Measurements from ENCODE around the gene MEGF6.

Gene MEGF6

DNA sequence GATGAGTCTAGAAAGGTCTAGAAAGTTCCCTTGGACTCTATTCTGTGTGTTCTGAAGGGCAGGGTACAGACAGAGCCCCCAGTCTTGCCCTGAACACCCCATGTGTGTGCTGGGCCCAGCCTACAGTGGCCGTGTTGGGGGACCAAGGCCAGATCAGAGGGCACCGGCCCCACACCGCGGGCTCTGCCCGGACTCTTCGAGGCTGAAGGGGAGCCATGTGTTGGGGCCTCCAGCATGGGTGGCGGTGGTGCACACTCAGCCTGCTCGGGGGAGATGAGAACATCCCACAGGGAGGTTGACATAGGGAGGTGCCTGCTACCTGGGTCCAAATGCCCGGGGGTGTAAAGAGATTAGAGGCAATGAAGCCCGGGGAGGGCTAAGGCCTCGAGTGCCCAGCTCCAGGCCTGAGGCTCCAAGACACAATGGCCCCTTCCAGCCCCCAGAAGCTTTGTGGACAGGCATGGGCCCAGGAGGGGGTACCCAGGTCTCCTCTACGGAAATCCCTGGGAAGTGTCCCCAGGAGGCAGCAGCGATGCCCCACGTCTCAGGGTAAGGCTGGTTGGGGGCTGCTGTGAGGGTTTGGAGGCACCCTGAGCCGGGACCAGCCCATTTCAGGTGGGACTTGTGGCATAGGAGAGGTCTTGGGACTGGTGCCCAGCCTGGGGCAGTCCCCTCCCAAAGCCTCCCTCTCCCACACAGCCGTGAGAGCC, 144.8 kb downstream of the MEGF6 start:
- DNase-seq, result no peak

DNA sequence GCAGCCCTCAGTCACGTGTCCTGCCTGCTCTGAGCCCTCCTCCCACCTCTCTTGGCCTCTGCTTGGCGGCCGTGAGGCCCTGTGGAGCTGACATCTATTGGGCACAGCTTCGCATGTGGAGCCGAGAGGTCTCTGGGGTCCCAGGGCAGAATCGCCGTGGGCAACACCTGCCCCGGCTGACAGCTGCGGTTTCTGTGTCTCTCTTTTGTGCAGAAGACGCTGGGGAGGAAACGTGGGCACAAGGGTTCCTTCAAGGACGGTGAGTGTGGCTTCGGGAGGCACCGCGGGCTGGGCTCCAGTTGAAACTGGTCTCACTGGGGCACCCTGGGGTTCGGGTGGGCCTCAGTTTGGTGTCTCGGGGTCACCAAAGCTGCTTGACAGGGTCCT, 145.4 kb downstream of the MEGF6 start:
- DNase-seq, result no peak

DNA sequence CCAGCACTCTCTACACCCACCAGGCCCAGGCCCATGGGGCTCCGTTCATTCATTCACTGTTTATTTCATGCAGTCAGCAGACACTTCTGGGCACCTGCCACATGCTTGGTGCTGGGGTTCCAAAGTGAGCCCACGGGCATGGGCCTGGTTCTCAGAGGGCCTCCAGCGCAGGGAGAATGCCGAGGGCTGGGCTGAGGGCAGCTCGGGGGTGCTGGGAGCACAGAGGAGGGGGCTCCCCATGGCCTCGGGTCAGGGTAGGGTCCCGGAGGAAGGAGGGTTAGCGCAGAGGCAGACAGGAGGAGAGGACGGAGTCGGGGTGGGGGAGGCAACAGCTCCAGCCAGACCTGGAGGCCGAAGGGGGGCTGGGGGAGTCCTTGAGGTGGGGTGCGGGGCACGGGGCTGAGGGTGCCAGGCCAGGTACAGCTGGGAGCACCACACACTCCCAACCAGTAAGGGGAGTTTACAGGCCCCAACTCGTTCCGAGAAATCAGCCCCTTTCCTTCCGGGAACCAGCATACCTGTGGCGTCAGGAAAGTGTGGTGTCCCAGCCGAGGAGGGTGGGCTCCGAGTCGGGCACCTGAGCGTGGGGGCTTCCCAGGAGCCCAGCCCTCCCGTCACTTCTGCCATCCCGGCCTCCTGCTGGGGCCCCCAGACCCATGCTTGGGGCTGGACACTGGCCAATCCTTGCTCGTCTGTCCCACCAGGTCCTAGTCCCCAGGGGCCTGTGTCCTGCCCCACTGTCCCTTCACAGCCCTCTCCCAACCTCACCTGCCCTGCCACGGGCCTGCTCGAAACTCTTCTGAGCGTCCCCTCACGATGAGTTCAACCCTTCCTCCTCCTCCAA, 146.0 kb downstream of the MEGF6 start:
- no peak for DNase-seq

DNA sequence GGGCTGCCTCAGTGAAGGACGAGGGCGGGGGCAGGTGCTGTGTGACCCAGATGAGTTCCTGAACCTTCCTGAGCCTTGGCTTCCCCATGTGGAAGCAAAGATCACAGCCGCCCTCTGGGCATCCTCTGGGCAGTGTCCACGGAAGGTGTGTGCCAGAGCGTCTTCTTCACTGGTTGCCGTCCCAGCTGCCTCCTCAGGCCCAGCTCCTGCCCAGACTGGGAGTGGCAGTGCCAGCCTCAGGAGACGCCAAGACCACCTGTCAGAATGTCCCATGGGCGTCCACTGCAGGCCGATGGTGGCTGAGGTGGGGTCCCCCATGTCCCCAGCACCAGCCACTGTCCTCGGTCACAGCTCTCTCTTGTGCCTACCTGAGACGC, 146.7 kb downstream of the MEGF6 start:
- DNase-seq, result no peak

DNA sequence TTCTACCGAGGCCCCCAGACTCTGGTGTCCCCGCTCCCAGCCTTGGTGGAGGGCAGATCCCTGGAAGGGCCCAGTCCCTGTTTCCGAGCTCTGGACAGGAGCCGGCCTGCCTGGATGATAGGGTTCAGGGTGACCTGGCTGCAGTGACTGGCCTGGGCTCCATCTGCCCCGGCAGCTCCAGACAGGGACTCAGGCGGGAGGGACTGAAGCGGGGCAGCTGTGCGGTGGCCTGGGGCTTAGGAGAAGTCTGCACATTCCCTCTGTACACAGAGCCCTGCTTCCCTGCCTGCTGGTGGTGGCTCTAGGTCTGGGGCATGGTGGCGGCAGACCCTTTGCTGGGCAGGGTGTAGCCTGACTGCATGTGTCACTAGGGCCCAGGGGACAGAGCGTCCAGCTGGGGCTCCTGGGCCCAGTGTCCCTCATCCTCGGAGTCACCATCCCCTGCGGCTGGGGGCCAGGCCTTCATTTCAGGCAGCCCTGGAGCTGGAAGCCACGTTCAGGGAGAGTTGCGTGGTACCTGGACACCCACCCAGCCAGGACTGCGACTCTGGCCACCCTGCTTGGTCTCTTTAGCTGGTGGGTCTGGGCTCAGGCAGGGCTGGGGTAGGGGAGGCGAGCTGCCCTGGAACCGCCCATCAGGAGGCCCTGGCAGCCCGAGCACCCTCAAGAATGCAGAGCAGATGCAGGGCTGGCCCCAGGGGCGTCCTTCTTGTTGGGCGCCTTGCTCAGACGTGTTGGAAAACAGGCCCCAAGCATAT, 147.2 kb downstream of the MEGF6 start:
- DNase-seq, result no peak

DNA sequence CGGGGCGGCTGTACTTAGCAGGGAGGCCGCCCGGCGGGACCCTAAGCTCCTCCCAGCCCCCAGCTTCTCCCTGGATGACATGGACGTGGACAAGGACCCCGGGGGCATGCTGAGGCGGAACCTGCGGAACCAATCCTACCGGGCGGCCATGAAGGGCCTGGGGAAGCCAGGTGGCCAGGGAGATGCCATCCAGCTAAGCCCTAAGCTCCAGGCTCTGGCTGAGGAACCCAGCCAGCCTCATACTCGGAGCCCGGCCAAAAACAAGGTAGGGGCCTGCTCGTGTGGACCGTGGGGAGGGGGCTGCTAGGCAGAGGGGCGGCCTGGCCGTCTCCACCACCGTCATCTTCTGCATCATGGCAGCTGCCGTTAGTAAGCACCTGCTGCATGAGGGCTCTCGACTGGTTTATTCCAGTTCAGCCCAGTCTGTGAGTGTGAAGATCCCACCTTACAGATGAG, 147.9 kb downstream of the MEGF6 start:
- DNase-seq, result no peak

DNA sequence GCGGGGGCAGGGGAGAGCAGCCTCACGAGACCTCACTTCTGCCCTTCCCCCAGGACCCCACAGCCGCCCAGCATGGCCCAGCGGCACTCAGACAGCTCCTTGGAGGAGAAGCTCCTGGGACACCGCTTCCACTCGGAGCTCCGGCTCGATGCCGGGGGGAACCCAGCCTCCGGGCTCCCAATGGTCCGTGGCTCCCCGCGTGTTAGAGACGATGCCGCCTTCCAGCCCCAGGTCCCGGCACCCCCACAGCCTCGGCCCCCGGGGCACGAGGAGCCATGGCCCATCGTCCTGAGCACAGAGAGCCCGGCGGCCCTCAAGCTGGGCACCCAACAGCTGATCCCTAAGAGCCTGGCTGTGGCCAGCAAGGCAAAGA, 148.3 kb downstream of the MEGF6 start:
- DNase-seq, result no peak

DNA sequence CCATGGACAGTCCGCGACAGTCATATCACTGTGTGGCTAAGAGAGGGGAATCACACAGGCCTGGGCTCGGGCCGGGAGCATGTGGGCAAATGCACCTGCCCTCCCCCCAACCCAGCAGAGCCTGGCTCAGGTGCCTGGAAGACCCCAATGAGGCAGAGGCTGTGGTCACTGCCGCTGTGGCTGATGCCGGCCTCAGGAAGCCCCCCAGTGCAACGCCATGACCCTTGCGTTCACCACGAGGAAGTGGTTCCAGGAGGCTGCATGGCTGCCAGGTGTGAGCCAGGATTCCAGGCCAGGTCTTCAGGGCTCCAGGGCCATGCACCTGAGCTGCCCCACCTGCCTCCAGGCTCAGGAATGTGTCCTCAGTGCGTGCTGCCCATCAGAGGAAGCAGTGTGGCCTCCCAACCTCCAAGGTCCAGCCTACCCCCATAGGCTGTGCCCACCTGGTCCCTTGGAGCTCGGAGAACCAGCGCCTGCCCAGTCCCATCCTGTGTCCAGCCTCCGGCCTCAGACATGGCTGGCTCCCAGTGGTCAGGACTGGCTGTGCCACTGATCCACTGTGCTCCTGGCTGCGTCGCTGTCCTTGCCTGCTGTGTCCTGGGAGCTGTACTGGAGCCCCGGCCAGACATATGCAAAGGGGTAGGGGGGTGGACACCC, 148.8 kb downstream of the MEGF6 start:
- no peak for DNase-seq

DNA sequence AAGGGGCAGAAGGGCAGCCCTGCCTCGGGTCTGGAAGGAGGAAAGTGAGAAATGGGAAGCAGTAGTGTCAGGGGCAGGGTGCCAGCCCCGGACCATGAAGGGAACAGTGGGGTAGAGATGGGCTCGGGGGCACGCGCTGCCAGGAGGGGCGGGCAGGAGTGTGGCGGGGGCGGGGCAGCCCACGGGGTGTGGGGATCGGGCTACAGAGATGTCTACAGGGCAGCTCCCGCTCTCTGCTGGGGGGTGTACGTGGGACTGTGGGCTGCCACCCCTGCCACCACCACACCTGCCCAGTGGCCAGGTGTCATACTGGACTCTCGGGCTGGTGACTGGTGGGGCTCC, 149.4 kb downstream of the MEGF6 start:
- DNase-seq, result no peak

DNA sequence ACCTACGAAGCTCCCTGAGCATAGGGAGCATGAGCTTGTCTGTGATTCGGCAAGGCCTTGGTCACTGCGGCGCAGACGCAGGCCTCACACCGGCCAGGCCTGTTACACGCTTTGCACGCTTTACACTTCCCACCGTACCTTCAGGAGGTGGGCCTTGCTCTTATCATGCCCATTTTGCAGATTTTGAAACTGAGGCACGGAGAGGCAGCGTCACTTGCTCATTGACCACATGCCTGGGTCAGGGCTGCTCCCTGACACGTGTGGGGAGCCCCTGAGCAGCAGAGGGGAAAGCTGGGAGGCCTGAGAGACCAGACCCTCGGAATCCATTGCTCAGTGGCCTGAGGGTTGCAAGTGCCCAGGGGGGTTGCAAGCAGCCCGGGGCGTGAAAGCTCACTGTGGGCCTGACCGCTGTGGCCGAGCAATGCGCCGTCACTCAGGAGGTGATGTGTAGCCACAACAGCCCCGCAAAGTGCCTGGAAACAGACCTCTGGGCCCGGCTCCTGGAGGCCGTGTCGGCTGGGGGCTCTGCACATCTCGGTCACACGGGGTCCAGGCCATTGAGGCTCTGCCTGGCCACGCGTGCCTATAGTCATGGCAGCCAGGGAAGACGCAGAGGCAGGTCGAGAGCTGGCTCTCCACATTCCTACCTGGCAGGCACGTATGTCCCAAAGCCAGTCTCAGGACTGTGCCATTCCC, 149.9 kb downstream of the MEGF6 start:
- no peak for DNase-seq

DNA sequence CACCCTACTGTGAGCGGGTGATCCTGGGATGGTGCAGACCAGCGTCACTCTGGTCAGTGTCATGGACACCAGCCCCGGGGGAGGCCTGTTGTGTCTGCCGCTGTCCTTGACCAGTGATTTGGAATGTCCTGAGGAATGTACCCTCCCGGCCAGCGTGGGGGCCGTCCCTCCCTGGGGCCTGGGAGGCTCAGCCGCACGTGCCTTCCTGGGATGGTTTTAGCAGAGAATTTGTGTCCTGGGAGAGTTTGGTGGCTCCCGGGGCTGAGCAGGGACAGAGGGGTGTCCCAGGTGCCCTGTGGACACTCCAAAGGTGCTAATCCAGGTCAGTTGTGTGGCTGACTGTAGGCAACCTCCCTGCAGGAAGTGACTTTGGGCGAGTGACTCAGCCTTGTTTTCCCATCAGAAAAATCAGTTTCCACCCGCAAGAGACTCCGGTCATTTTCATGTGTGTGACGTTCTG, 150.6 kb downstream of the MEGF6 start:
- no peak for DNase-seq

DNA sequence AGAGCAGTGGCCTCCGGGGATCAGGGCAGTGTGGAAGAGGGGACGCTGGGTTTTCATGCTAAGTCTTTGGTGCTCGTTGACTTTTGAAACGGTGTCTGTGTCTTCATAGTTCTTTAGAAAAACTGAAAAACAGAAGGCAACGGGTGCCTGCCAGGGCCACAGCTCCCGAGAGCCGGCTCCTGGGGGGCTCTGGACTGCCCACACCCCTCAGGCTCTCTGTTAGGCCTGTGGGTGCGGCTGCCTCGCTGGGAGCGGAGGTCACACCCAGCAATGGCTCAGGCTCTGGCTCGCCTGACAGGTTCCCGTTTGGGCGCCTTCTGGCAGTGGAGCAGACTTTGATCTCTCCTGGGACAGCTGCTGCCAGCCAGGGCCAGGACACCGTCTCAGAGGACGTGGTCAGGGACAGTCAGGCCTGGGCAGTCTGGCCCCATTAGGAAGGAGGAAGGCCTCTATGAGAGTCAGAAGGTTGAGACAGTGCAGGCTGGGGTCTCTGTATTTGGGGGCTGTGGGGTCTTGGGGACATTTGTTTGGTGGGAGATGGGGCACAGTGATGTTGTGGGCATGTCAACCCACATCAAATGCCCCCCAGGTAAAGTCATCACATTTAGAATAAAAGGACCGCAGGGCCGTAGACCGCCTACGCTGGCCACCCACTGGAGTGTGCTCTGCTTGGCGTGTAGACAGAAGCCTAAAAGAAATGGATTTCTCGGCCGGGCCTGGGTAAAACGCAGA, 151.2 kb downstream of the MEGF6 start:
- DNase-seq, result no peak

DNA sequence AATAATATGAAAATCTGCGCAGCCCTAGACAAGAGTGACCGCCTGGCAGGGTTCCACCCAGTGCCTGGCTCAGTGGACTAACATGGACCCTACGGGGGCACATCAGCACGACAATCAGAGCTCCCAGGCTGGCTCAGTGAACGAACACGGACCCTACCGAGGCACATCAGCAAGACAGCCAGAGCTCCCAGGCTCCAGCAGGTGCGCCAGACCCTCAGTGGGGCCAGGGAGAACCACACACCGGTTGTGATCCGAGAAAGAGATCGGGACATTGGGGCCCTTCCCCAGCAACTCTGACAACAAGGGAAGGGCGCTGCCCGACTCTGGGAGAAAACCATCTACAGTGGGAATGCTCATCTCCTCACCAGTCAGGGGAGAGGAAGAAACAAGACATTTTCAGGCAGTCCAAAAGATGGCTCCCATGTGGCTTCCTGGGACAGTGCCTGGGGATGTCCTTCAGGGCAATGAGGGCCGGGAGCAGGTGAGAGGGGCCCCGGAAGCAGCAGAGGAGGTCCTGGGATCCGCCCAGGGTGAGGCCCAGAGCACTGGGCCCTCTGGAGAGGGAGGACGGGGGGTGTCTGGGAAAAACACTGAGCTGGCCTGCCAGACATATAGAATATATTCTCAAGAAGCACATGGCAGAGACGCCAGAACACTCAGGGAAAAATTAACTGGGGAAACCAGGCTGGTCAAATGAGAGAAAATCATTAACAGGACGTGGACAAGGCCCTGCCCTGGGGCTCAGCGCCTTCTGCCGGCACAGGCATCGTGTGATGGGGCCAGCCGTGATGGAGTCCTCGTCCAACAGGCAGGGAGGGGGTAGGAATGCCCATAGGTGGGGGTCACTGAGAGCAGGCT, 152.0 kb downstream of the MEGF6 start:
- no peak for DNase-seq

DNA sequence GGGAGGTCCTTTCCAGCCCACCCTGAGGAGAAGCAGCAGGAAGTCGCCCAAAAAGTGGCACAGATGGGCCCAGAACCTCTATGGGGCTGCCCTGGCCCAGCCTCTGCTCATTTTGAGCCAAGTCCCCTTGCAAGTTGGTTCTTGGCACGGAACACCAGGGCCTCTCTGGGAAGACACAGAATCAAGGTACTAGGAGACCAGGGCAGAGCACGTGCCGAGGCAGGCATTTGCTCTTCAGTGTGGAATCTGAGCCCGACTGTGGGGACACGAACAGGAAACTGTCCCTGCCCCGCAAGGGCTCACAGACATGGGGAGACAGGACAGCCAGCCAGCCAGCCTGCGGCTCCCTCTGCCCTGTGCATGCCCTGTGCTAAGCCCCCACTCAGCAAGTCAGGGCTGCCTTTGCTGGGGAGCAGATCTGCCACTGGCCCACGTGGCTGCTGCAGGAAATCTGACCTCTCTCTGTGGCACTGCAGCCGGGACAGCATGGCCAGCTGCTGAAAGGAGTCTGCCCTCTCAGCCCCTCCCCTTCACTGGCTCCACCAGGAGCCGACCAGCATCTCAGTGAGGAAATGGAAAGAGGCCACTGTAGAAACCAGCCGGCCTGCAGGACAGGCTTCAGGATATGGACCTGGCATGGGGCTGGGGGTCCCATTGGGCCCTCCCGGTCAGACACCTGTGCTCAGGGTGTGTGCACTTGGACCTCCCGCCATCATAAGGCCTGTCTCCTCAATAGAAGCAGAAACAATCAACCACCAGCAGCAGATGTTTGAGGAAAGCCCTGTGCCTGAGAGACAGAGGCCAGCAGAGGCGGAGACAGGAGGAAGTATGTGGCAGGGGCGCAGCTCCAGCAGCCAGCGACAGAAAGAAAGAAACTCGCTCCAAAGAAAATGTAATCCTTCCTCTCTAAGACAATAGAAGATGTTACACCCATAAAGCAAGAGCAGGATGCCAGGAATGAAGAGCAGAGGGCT, 153.1 kb downstream of the MEGF6 start:
- no peak for DNase-seq

DNA sequence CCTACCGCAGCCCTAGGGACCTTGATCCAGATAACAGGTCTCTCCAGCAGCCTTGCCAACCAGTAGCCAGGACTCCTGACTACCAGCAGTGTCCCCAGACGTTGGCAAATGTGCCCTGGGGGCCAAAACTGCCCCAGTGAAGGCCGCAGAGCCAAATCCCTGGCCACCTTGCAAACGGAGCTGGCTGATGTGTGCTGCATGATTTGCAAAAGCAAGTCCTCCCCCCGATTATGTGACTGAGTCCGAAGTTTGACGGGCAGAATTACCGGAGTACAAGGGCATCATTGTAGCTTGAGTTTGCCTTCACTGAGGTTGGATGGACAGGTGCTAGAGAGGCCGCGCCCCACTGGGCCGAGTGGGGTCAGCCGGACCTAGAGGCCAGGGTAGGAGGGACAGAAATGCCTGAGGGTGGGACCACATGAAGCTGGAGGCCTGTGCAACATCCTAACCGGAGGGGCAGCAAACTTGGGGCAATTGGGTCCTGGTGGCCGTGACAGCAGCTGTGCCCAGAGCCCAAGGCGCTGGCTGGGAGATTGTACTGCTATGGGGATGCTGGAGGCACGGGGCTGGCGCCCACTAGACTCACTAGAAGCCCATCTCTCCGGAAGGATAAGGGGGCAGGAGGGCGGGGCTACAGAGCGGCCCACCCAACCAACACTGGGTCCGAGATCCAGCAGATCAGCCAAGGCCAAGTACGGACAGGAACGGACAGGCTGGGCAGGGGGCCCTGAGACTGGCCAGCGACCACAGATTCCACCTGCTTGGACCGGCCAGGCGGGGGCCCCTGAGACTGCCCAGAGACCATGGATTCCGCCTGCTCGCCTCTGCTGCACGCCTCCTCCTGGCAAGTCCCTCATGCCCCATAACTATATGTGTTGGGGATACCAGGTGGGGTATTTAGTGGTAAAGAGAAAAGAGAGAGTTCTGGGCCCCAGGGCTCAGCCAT, 154.1 kb downstream of the MEGF6 start:
- DNase-seq, result no peak

DNA sequence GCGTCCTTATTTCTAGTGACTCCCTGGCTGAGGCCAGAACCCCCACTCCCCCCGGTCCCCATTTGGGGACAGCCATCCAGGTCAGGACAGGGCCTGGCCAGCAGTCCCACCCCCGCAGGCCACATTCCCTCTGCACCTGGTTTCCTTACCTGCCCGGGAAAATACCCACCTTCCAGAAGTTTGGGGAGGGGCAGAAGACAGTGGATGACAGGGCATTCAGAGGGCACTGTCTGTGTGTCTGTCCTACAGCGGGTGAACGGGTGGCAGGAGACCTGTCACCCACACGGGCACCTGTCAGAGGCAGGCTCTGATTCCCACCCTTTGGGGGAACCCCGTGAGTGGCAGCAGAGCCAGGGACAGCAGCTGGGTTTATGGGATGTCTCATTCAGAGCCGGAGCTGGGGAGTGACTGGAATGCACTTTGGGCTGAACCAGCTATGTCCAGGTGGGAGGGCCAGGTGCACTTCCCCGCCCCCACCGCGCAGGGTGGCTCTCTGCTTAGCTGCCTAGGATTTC, 154.8 kb downstream of the MEGF6 start:
- no peak for DNase-seq

DNA sequence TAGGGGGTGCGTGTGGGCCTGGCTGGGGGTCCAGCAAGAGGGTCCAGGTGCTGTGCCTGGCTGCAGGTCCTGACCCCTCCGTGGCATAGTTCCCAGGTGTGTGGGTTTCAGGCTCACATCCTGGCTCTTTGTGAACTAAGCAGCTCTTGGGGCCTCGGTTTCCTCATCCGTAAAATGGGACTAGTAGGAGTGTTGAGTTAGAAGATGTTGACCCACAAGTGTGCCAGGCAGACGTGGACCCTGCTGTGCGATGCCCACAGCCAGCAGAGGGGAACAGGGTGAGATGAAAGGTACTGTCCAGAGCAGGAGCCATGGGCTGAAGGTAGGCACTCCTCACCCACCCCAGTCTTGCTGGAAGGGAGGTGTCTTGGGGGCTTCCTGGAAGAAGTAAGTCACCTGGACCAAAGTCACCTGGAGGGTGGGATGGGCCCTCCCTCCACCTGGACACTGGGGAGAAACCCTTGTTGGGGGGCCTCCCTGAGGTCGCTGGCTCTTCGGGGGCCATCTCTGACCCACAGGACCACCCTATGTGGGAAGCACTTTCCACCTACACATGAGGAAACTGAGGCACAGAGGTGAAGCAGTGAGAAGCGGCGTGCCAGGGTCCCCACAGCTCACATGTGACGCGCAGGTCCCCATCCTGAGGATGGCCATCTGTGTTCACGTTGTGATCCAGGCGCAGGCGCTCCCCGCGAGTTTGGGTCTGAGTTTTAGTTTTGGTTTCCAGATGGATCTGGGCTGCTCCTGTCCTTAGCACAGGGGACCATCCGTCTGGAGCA, 155.4 kb downstream of the MEGF6 start:
- DNase-seq, result no peak

Measured in activated gamma-delta T cell (primary cell).